SU-DHL-6 (cell line): Measurements from ENCODE around the gene CASP9.

ENCODE experiments used
- H2AFZ ChIP-seq: fragments of 200-600 bp; sonication (generic); 2 replicates; pipeline ENCODE4 v1.6.1; 2014; ENCODE audit warnings: low read depth, mild to moderate bottlenecking, moderate library complexity, mixed read lengths, antibody characterized with exemption, low read length; ENCODE audit not compliant: severe bottlenecking
- H3F3A ChIP-seq: fragments of 200-600 bp; shearing (Covaris generic); 2 replicates; pipeline ENCODE4 v1.6.0; 2016; ENCODE audit warnings: antibody characterized with exemption, mild to moderate bottlenecking; ENCODE audit not compliant: insufficient read depth
- H3K27ac ChIP-seq: fragments of 200-600 bp; sonication (generic); 2 replicates; pipeline ENCODE4 v1.5.1; 2016; ENCODE audit warnings: low read depth, mild to moderate bottlenecking, low read length, moderate library complexity, mixed read lengths
- H3K27me3 ChIP-seq: fragments of 200-600 bp; sonication (generic), shearing (Covaris generic); 2 replicates; pipeline ENCODE4 v1.6.0; 2014; ENCODE audit warnings: mild to moderate bottlenecking, low read length
- H3K36me3 ChIP-seq: fragments of 200-600 bp; sonication (generic); 2 replicates; pipeline ENCODE4 v1.6.1; 2014; ENCODE audit warnings: mild to moderate bottlenecking, low read length, mixed read lengths
- H3K4me2 ChIP-seq: fragments of 300-600, 200-600 bp; shearing (Covaris generic), sonication (generic); 2 replicates; pipeline ENCODE4 v1.6.0; 2014; ENCODE audit warnings: low read length, low read depth, mild to moderate bottlenecking; ENCODE audit not compliant: poor library complexity, severe bottlenecking
- H3K4me3 ChIP-seq: fragments of 200-600 bp; sonication (generic); 2 replicates; pipeline ENCODE4 v1.5.1; 2014; ENCODE audit warnings: antibody characterized with exemption, low read length, mild to moderate bottlenecking, mixed read lengths; ENCODE audit not compliant: insufficient read depth, poor library complexity, severe bottlenecking
- H3K79me2 ChIP-seq: fragments of 200-600 bp; sonication (generic); 2 replicates; pipeline ENCODE4 v1.6.1; 2014; ENCODE audit warnings: mild to moderate bottlenecking, low read length, moderate library complexity; ENCODE audit not compliant: insufficient read depth
- H3K9ac ChIP-seq: fragments of 200-600 bp; sonication (generic); 2 replicates; pipeline ENCODE4 v1.7.0; 2014; ENCODE audit warnings: mild to moderate bottlenecking, low read length
- H3K9me2 ChIP-seq: fragments of 200-600 bp; sonication (generic); replicated peaks from 2 replicates; pipeline ENCODE4 v1.6.1; 2014; ENCODE audit warnings: low read length; ENCODE audit not compliant: insufficient read depth
- H3K9me3 ChIP-seq: fragments of 200-600 bp; sonication (generic); 2 replicates; pipeline ENCODE4 v1.6.1; 2014; ENCODE audit warnings: low read length, mixed read lengths; ENCODE audit not compliant: insufficient read depth
- H4K20me1 ChIP-seq: fragments of 200-600 bp; sonication (generic); 2 replicates; pipeline ENCODE4 v1.6.1; 2014; ENCODE audit warnings: low read depth, mild to moderate bottlenecking, antibody characterized with exemption, low read length, moderate library complexity, mixed read lengths
- EZH2phosphoT487 ChIP-seq: fragments of 200-600 bp; sonication (generic), shearing (Covaris generic); conservative IDR thresholded peaks from 2 replicates; pipeline ENCODE4 v1.6.1; 2018; ENCODE audit warnings: mild to moderate bottlenecking, antibody characterized with exemption, low read length, moderate library complexity, mixed read lengths
- TF ChIP-seq, protein P1 (sequence below): fragments of 200-600 bp; sonication (generic); IDR thresholded peaks from one replicate; pipeline ENCODE4 v1.5.1; 2017; ENCODE audit warnings: antibody characterized with exemption, mild to moderate bottlenecking, low read length, moderate library complexity; ENCODE audit not compliant: insufficient read depth, poor library complexity, severe bottlenecking

The CASP9 gene

GRCh38 chr1:15550573-15550972 lies 26.6 kb upstream of the CASP9 start:
- H3K27ac ChIP-seq, result no peak overlapping the region
- no peaks in the 10 kb centered on the region; the same call in 1 of the 2 replicates for H3K36me3 ChIP-seq
- no peaks in the 10 kb centered on the region for H3K27me3 ChIP-seq
- H3K4me3 ChIP-seq, result no peak overlapping the region
- H3K4me2 ChIP-seq, result no peak overlapping the region
- H3K9me2 ChIP-seq, result no peaks in the 10 kb centered on the region
- no peaks in the 10 kb centered on the region for H4K20me1 ChIP-seq
- 0 out of 2 replicates have a peak, but pooled peaks cover 3% of the 10 kb centered on the region for H3F3A ChIP-seq
- no peaks in the 10 kb centered on the region for H3K9me3 ChIP-seq
- no peaks in the 10 kb centered on the region for H3K79me2 ChIP-seq
- no peak overlapping the region for H3K9ac ChIP-seq
- TF ChIP-seq, protein P1, sequence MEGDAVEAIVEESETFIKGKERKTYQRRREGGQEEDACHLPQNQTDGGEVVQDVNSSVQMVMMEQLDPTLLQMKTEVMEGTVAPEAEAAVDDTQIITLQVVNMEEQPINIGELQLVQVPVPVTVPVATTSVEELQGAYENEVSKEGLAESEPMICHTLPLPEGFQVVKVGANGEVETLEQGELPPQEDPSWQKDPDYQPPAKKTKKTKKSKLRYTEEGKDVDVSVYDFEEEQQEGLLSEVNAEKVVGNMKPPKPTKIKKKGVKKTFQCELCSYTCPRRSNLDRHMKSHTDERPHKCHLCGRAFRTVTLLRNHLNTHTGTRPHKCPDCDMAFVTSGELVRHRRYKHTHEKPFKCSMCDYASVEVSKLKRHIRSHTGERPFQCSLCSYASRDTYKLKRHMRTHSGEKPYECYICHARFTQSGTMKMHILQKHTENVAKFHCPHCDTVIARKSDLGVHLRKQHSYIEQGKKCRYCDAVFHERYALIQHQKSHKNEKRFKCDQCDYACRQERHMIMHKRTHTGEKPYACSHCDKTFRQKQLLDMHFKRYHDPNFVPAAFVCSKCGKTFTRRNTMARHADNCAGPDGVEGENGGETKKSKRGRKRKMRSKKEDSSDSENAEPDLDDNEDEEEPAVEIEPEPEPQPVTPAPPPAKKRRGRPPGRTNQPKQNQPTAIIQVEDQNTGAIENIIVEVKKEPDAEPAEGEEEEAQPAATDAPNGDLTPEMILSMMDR, result no peak
- no peak for TF ChIP-seq EZH2phosphoT487
- H2AFZ ChIP-seq, result no peak overlapping the region

DNA sequence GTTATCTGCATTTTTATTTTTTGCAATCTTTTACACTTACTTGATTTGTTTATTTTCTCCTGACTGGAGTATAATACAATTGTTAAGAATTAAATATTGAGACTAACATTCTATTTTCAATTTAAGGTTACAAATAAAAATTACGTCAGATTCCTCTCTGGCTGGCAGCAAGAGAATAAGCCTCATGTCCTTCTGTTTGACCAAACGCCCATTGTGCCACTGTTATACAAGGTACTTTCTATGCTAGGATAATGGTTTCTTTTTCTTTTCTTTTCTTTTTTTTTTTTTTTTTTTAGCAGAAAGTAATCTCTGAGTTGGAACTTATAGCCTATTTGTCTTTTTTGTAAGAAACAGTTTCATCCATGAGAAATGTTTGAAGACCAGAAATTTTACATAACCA lies 22.6 kb upstream of the CASP9 start:
- H2AFZ ChIP-seq, result no peak overlapping the region
- H3K27ac ChIP-seq, result no peak overlapping the region
- no peaks in the 10 kb centered on the region for H3K79me2 ChIP-seq
- no peaks in the 10 kb centered on the region for H3K9me2 ChIP-seq
- no peaks in the 10 kb centered on the region for H4K20me1 ChIP-seq
- peaks cover 8% of the 10 kb centered on the region; the same call in 1 of the 2 replicates for H3K36me3 ChIP-seq
- H3K27me3 ChIP-seq, result no peaks in the 10 kb centered on the region
- H3F3A ChIP-seq, result no peaks in the 10 kb centered on the region
- no peaks in the 10 kb centered on the region for H3K9me3 ChIP-seq
- no peak for TF ChIP-seq EZH2phosphoT487
- TF ChIP-seq, protein P1, result no peak
- no peak overlapping the region for H3K9ac ChIP-seq
- no peak overlapping the region for H3K4me2 ChIP-seq
- H3K4me3 ChIP-seq, result no peak overlapping the region

DNA sequence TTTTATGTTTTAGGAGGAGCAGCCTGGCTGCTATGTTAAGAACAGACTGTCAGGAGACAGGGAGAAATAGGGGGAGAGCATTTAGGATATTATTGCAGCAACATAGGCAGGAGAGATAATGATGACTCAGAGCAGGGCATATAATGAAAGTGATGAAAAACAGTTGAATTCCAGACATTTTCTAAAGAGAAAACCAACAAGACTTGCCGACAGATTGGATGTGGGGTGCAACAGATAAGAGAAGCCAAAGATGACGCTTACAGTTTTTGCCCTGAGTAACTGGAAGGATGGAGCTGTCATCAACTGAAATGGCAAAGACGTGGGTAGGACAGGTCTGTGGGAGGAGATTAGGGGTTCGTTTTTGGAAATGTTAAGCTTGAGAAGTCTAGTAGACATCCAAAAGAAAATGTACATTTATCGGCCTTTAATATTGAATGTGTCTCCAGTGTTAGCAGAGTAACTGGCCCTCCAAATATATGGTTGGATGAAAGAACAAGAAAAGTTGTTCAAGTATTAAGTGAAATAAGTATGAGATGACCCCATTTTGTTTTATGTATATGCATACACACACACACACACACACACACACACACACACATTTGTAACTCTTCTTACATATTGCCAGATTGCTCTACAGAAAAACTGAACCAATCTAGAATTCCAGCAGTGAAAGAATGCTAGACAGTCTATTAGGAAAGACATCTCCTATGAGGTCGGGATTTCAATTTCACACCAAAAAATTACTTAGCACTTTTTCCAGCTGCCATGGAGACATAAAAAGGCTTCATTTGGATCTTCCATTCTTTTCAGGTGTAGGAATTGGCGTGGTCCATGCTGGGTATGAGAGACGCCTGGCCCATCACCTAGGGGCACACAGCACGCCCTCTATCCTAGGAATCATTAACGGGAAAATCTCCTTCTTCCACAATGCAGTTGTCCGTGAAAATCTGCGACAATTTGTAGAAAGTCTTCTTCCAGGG lies 19.9 kb upstream of the CASP9 start:
- TF ChIP-seq EZH2phosphoT487, result no peak
- TF ChIP-seq, protein P1, result no peak
- Histone ChIP-seq H3K79me2 (no peaks in the 10 kb centered on the region), H4K20me1 (no peaks in the 10 kb centered on the region), H3F3A (no peaks in the 10 kb centered on the region), H2AFZ (no peak overlapping the region), H3K36me3 (peaks cover 8% of the 10 kb centered on the region; the same call in 1 of the 2 replicates), H3K27ac (no peak overlapping the region), H3K9me2 (no peaks in the 10 kb centered on the region), H3K4me2 (no peak overlapping the region), H3K9ac (no peak overlapping the region), H3K27me3 (no peaks in the 10 kb centered on the region), H3K4me3 (no peak overlapping the region), H3K9me3 (no peaks in the 10 kb centered on the region)
